Progenitor cell of endocrine pancreas (in vitro differentiated cells): ENCODE measurements around the gene ZNF304. TPM values are rescaled to one million over a fixed set of nuclear protein-coding genes. Genes with fewer than 3 reads are reported as not detected.

Experiments
- DNase-seq: peaks from one replicate; pipeline ENCODE4 v3.0.0; 2021; ENCODE audit warnings: low spot score; ENCODE audit not compliant: unreplicated experiment
- H3K27ac Mint-ChIP-seq: 2 replicates; pipeline ENCODE4 v1.8.0; 2021; ENCODE audit warnings: mild to moderate bottlenecking, moderate library complexity, mixed read lengths
- H3K27me3 Mint-ChIP-seq: 2 replicates; pipeline ENCODE4 v1.8.0; 2021; ENCODE audit warnings: mixed read lengths
- H3K36me3 Mint-ChIP-seq: 2 replicates; pipeline ENCODE4 v1.8.0; 2022; ENCODE audit warnings: mixed read lengths; ENCODE audit not compliant: insufficient read depth
- H3K4me1 Mint-ChIP-seq: 2 replicates; pipeline ENCODE4 v1.8.0; 2021; ENCODE audit warnings: low read depth, mixed read lengths
- H3K4me3 Mint-ChIP-seq: 2 replicates; pipeline ENCODE4 v1.8.0; 2021; ENCODE audit warnings: low read depth, mild to moderate bottlenecking, moderate library complexity, mixed read lengths
- H3K9me3 Mint-ChIP-seq: 2 replicates; pipeline ENCODE4 v1.8.0; 2021; ENCODE audit warnings: low read depth, mixed read lengths
- CTCF ChIP-seq: fragments of 200-600 bp; sonication (generic); IDR thresholded peaks from one replicate; pipeline ENCODE4 v1.5.0; 2021; ENCODE audit warnings: antibody characterized with exemption, mild to moderate bottlenecking; ENCODE audit not compliant: unreplicated experiment
- total RNA-seq: library from RNA; stranded (reverse); gene quantifications from 2 replicates; pipeline ENCODE4 v1.2.1, GENCODE V29; 2021

Gene ZNF304
- total RNA-seq, 1 donor from 2014 or later: 11.8 TPM

- no peak for DNase-seq
- no peak for TF ChIP-seq CTCF
- Mint-ChIP-seq H3K4me1 (peaks cover 7% of the 10 kb centered on the region), H3K27ac (no peak overlapping the region), H3K36me3 (peaks cover 18% of the 10 kb centered on the region), H3K9me3 (peaks cover 23% of the 10 kb centered on the region), H3K27me3 (peaks cover 5% of the 10 kb centered on the region), H3K4me3 (no peak overlapping the region)
These were observed 31.9 kb downstream of the ZNF304 start for GRCh38 chr19:57382806-57383488.

- H3K36me3 Mint-ChIP-seq: peaks cover 19% of the 10 kb centered on the region
- H3K9me3 Mint-ChIP-seq: peaks cover 1% of the 10 kb centered on the region
- peak overlapping the region; percentile 98 for H3K27ac Mint-ChIP-seq
- H3K4me1 Mint-ChIP-seq: peaks cover 33% of the 10 kb centered on the region
- DNase-seq: no peak
- H3K4me3 Mint-ChIP-seq: peak overlapping the region; percentile 93
- no peak for TF ChIP-seq CTCF
- peaks cover 5% of the 10 kb centered on the region for H3K27me3 Mint-ChIP-seq
These were observed 38.2 kb downstream of the ZNF304 start for GRCh38 chr19:57389194-57389729.

GRCh38 chr19:57389730-57390598 is 38.9 kb downstream of the ZNF304 start, which contains the start of gene ZNF548:
ZNF548 (plus strand) TSS chr19:57389854; CDS start chr19:57390100, 246 bp downstream.
- peaks cover 7% of the 10 kb centered on the region for H3K9me3 Mint-ChIP-seq
- peak within 1 kb of the TSS; percentile 93 for H3K4me3 Mint-ChIP-seq
- peaks cover 33% of the 10 kb centered on the region for H3K4me1 Mint-ChIP-seq
- DNase-seq: peak; percentile 94
- H3K27ac Mint-ChIP-seq: peak within 1 kb of the TSS; percentile 98
- H3K36me3 Mint-ChIP-seq: peaks cover 26% of the 10 kb centered on the region
- peak; percentile 34 for TF ChIP-seq CTCF
- H3K27me3 Mint-ChIP-seq: peaks cover 3% of the 10 kb centered on the region

GRCh38 chr19:57395710-57396109 is 44.6 kb downstream of the ZNF304 start:
- Mint-ChIP-seq H3K27me3 (no peaks in the 10 kb centered on the region), H3K27ac (peak overlapping the region; percentile 31), H3K36me3 (peaks cover 81% of the 10 kb centered on the region), H3K9me3 (peaks cover 59% of the 10 kb centered on the region), H3K4me3 (no peak overlapping the region), H3K4me1 (peaks cover 7% of the 10 kb centered on the region)
- no peak for TF ChIP-seq CTCF
- no peak for DNase-seq

- Mint-ChIP-seq H3K27me3 (no peaks in the 10 kb centered on the region), H3K4me1 (no peaks in the 10 kb centered on the region), H3K4me3 (no peak overlapping the region), H3K9me3 (peaks cover 70% of the 10 kb centered on the region), H3K36me3 (peaks cover 81% of the 10 kb centered on the region), H3K27ac (no peak overlapping the region)
- DNase-seq: no peak
- no peak for TF ChIP-seq CTCF
These were observed 47.8 kb downstream of the ZNF304 start for GRCh38 chr19:57398868-57399267.
